ENCODE measurements around the gene GPT2. TPM values are rescaled to one million over a fixed set of nuclear protein-coding genes. Genes with fewer than 3 reads are reported as not detected.
A peak's percentile ranks its signal among the peaks of the same experiment; 100 is the strongest.
"Not testable (repeated sequence)": the region's sequence is repeated elsewhere in the genome, so short reads cannot be mapped to it uniquely, and the experiment has no call there.

GPT2 gene
- total RNA-seq, 1 donor from 2014 or later, result 17.4 TPM

DNA sequence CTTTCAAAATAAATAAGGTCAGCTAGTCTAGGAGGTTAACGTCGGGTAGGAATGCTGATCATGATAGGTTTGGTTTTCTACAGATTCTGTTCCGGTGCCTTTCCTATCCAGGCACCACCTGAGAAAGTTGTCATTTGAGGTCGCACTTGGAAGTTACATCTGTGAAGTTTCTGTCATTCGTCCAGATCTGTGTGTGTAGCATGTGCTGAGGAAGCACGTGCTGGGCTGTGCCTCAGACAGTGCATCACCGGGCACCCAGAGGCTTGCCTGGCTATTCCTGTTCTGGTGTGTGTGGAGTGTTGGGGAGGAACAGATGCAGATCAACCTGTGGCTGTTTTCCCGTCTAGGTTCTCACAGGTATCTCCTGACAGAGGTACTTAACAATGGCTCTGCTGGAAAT, 46.7 kb downstream of the GPT2 start:
- no peak overlapping the region for H3K27ac Mint-ChIP-seq
- CTCF ChIA-PET, result interaction anchor here (0.9 to 5.5 kb wide), 8 partner anchors 16 to 257 kb away, joined by 3 to 57 read pairs (median 6); no protein-coding TSS in a partner anchor
- intact Hi-C loops (cut with micrococcal nuclease), result no loop called here

GRCh38 chr16:46932802-46933201, 48.6 kb downstream of the GPT2 start:
- TF ChIP-seq, protein P1, sequence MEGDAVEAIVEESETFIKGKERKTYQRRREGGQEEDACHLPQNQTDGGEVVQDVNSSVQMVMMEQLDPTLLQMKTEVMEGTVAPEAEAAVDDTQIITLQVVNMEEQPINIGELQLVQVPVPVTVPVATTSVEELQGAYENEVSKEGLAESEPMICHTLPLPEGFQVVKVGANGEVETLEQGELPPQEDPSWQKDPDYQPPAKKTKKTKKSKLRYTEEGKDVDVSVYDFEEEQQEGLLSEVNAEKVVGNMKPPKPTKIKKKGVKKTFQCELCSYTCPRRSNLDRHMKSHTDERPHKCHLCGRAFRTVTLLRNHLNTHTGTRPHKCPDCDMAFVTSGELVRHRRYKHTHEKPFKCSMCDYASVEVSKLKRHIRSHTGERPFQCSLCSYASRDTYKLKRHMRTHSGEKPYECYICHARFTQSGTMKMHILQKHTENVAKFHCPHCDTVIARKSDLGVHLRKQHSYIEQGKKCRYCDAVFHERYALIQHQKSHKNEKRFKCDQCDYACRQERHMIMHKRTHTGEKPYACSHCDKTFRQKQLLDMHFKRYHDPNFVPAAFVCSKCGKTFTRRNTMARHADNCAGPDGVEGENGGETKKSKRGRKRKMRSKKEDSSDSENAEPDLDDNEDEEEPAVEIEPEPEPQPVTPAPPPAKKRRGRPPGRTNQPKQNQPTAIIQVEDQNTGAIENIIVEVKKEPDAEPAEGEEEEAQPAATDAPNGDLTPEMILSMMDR (IDR thresholded peaks at IDR 0.05), result no peak
- ChIA-PET POLR2A (no interaction called here), CTCF (interaction anchor here (2.3 kb wide), 1 partner anchor 79 kb away, joined by 6 read pairs; no protein-coding TSS in a partner anchor)
- ATAC-seq (ENCODE audit: low read depth) (peak; percentile 74), DNase-seq (no peak)
- intact Hi-C loops (cut with micrococcal nuclease), result loop anchor here (1.0 kb wide), 1 partner anchor 40 kb away; the partner anchor contains the start of gene DNAJA2
- H3K27me3 Mint-ChIP-seq, result no peaks in the 10 kb centered on the region
- H3K36me3 Mint-ChIP-seq (ENCODE audit: low read depth), result peaks cover 14% of the 10 kb centered on the region
- H3K4me1 Mint-ChIP-seq, result peaks cover 12% of the 10 kb centered on the region
- no peaks in the 10 kb centered on the region for H3K9me3 Mint-ChIP-seq
- H3K4me3 Mint-ChIP-seq, result peak overlapping the region; percentile 54
- H3K27ac Mint-ChIP-seq, result peak overlapping the region; percentile 51

More for the DNA sequence above, 46.7 kb downstream of the GPT2 start:
- DNase-seq (no peak), ATAC-seq (ENCODE audit: low read depth) (no peak)
- POLR2A ChIA-PET, result interaction anchor here (0.6 kb wide), 1 partner anchor 90 kb away, joined by 4 read pairs; no protein-coding TSS in a partner anchor
- H3K27me3 Mint-ChIP-seq, result no peaks in the 10 kb centered on the region
- peaks cover 25% of the 10 kb centered on the region for H3K36me3 Mint-ChIP-seq (ENCODE audit: low read depth)
- peaks cover 12% of the 10 kb centered on the region for H3K4me1 Mint-ChIP-seq
- TF ChIP-seq, protein P1 (IDR thresholded peaks at IDR 0.05), result no peak
- H3K9me3 Mint-ChIP-seq, result no peaks in the 10 kb centered on the region
- no peak overlapping the region for H3K4me3 Mint-ChIP-seq

- Mint-ChIP-seq H3K27ac (no peak overlapping the region), H3K4me3 (no peak overlapping the region), H3K36me3 (ENCODE audit: low read depth) (no peaks in the 10 kb centered on the region), H3K27me3 (no peaks in the 10 kb centered on the region), H3K9me3 (no peaks in the 10 kb centered on the region), H3K4me1 (peaks cover 6% of the 10 kb centered on the region)
- ChIA-PET CTCF (no interaction called here), POLR2A (no interaction called here)
- intact Hi-C loops (cut with micrococcal nuclease), result no loop called here
- TF ChIP-seq, protein P1 (IDR thresholded peaks at IDR 0.05), result no peak
- no peak for DNase-seq
- no peak for ATAC-seq (ENCODE audit: low read depth)
Observed at GRCh38 chr16:46937536-46937935, 53.4 kb downstream of the GPT2 start.

- H3K4me3 Mint-ChIP-seq; H3K4me1 Mint-ChIP-seq; H3K36me3 Mint-ChIP-seq (ENCODE audit: low read depth); H3K27ac Mint-ChIP-seq; CTCF ChIA-PET; H3K27me3 Mint-ChIP-seq; H3K9me3 Mint-ChIP-seq; ATAC-seq (ENCODE audit: low read depth); DNase-seq: not testable (repeated sequence)
- intact Hi-C loops (cut with micrococcal nuclease), result loop anchor here (5.0 to 10.0 kb wide), 2 partner anchors 313 to 1690 kb away; no protein-coding TSS in a partner anchor
- POLR2A ChIA-PET, result interaction anchor here (0.6 kb wide), 2 partner anchors 221 to 1167 kb away, joined by 3 read pairs; no protein-coding TSS in a partner anchor
Observed at GRCh38 chr16:46944713-46945112, 60.6 kb downstream of the GPT2 start.

- Mint-ChIP-seq H3K27me3 (no peaks in the 10 kb centered on the region), H3K27ac (no peak overlapping the region), H3K9me3 (no peaks in the 10 kb centered on the region), H3K4me3 (no peak overlapping the region), H3K4me1 (peaks cover 7% of the 10 kb centered on the region), H3K36me3 (ENCODE audit: low read depth) (no peaks in the 10 kb centered on the region)
- no peak for DNase-seq
- ChIA-PET POLR2A (no interaction called here), CTCF (interaction anchor here (0.7 to 2.6 kb wide), 10 partner anchors 90 to 1219 kb away, joined by 3 to 15 read pairs (median 3); partner anchors contain the start of gene NETO2)
- intact Hi-C loops (cut with micrococcal nuclease), result loop anchor here (1.0 to 10.0 kb wide), 8 partner anchors 70 to 1687 kb away; no protein-coding TSS in a partner anchor
- peak; percentile 74 for ATAC-seq (ENCODE audit: low read depth)
- TF ChIP-seq, protein P1 (IDR thresholded peaks at IDR 0.05), result no peak
Observed at GRCh38 chr16:46947900-46948547, 63.9 kb downstream of the GPT2 start.
